ENCODE data around the gene KNCN. TPM values are rescaled to one million over a fixed set of nuclear protein-coding genes. Genes with fewer than 3 reads are reported as not detected.

KNCN gene
- total RNA-seq, 1 experiment from 2014 or later, result not detected

GRCh38 chr1:46555826-46556619 lies 4.6 kb upstream of the KNCN start:
- intact Hi-C loops (cut with micrococcal nuclease; ENCODE audit: unreplicated experiment), result no loop called here
- Mint-ChIP-seq H3K36me3 (ENCODE audit: insufficient read depth, unreplicated experiment) (peaks cover 3% of the 10 kb centered on the region), H3K27me3 (ENCODE audit: unreplicated experiment) (peaks cover 25% of the 10 kb centered on the region), H3K4me3 (ENCODE audit: low read depth, unreplicated experiment) (no peak overlapping the region), H3K4me1 (ENCODE audit: low read depth, unreplicated experiment) (peaks cover 10% of the 10 kb centered on the region), H3K27ac (ENCODE audit: unreplicated experiment) (no peak overlapping the region), H3K9me3 (ENCODE audit: low read depth, unreplicated experiment) (no peaks in the 10 kb centered on the region)
- CTCF ChIA-PET, result interaction anchor here (0.5 kb wide), 1 partner anchor 41 kb away, joined by 5 read pairs; no protein-coding TSS in a partner anchor
- DNase-seq, result no peak
- BruUV-seq (replicated peaks), result no TSS peak
- no peak for TF ChIP-seq CTCF (IDR thresholded peaks at IDR 0.05; ENCODE audit: unreplicated experiment)

GRCh38 chr1:46554597-46555381 lies 3.3 kb upstream of the KNCN start:
- peaks cover 38% of the 10 kb centered on the region for H3K27me3 Mint-ChIP-seq (ENCODE audit: unreplicated experiment)
- intact Hi-C loops (cut with micrococcal nuclease; ENCODE audit: unreplicated experiment), result no loop called here
- BruUV-seq (replicated peaks), result no TSS peak
- DNase-seq, result no peak
- peaks cover 3% of the 10 kb centered on the region for H3K36me3 Mint-ChIP-seq (ENCODE audit: insufficient read depth, unreplicated experiment)
- TF ChIP-seq CTCF (IDR thresholded peaks at IDR 0.05; ENCODE audit: unreplicated experiment), result no peak
- no peaks in the 10 kb centered on the region for H3K9me3 Mint-ChIP-seq (ENCODE audit: low read depth, unreplicated experiment)
- H3K4me1 Mint-ChIP-seq (ENCODE audit: low read depth, unreplicated experiment), result peaks cover 13% of the 10 kb centered on the region
- CTCF ChIA-PET, result interaction anchor here (0.6 kb wide), 1 partner anchor 307 kb away, joined by 3 read pairs; the partner anchor contains the start of gene RAD54L
- no peak overlapping the region for H3K4me3 Mint-ChIP-seq (ENCODE audit: low read depth, unreplicated experiment)
- H3K27ac Mint-ChIP-seq (ENCODE audit: unreplicated experiment), result no peak overlapping the region

- H3K27me3 Mint-ChIP-seq (ENCODE audit: unreplicated experiment), result peaks cover 44% of the 10 kb centered on the region
Measured at GRCh38 chr1:46554236-46554596, 2.8 kb upstream of the KNCN start.

GRCh38 chr1:46553506-46553905 lies 2.1 kb upstream of the KNCN start:
- peaks cover 3% of the 10 kb centered on the region for H3K36me3 Mint-ChIP-seq (ENCODE audit: insufficient read depth, unreplicated experiment)
- peaks cover 51% of the 10 kb centered on the region for H3K27me3 Mint-ChIP-seq (ENCODE audit: unreplicated experiment)
- no peak for DNase-seq
- no peaks in the 10 kb centered on the region for H3K9me3 Mint-ChIP-seq (ENCODE audit: low read depth, unreplicated experiment)
- intact Hi-C loops (cut with micrococcal nuclease; ENCODE audit: unreplicated experiment), result no loop called here
- CTCF ChIA-PET, result no interaction called here
- no peak overlapping the region for H3K4me3 Mint-ChIP-seq (ENCODE audit: low read depth, unreplicated experiment)
- BruUV-seq (replicated peaks), result no TSS peak
- no peak for TF ChIP-seq CTCF (IDR thresholded peaks at IDR 0.05; ENCODE audit: unreplicated experiment)
- H3K4me1 Mint-ChIP-seq (ENCODE audit: low read depth, unreplicated experiment), result peaks cover 21% of the 10 kb centered on the region
- H3K27ac Mint-ChIP-seq (ENCODE audit: unreplicated experiment), result no peak overlapping the region

More at GRCh38 chr1:46554236-46554596, 2.8 kb upstream of the KNCN start:
- peaks cover 3% of the 10 kb centered on the region for H3K36me3 Mint-ChIP-seq (ENCODE audit: insufficient read depth, unreplicated experiment)
- no peaks in the 10 kb centered on the region for H3K9me3 Mint-ChIP-seq (ENCODE audit: low read depth, unreplicated experiment)
- intact Hi-C loops (cut with micrococcal nuclease; ENCODE audit: unreplicated experiment), result no loop called here
- TF ChIP-seq CTCF (IDR thresholded peaks at IDR 0.05; ENCODE audit: unreplicated experiment), result no peak
- H3K4me1 Mint-ChIP-seq (ENCODE audit: low read depth, unreplicated experiment), result peaks cover 19% of the 10 kb centered on the region
- CTCF ChIA-PET, result no interaction called here
- no peak for DNase-seq
- no peak overlapping the region for H3K27ac Mint-ChIP-seq (ENCODE audit: unreplicated experiment)
- no TSS peak for BruUV-seq (replicated peaks)
- H3K4me3 Mint-ChIP-seq (ENCODE audit: low read depth, unreplicated experiment), result no peak overlapping the region

Measured in Calu3 (cell line).